DMS53 (cell line): ENCODE data around the gene NPAS2.

Experiments
- DNase-seq: peaks from one replicate; lab custom pipeline; 2025; lab: John Stamatoyannopoulos, UW

The NPAS2 gene

DNA sequence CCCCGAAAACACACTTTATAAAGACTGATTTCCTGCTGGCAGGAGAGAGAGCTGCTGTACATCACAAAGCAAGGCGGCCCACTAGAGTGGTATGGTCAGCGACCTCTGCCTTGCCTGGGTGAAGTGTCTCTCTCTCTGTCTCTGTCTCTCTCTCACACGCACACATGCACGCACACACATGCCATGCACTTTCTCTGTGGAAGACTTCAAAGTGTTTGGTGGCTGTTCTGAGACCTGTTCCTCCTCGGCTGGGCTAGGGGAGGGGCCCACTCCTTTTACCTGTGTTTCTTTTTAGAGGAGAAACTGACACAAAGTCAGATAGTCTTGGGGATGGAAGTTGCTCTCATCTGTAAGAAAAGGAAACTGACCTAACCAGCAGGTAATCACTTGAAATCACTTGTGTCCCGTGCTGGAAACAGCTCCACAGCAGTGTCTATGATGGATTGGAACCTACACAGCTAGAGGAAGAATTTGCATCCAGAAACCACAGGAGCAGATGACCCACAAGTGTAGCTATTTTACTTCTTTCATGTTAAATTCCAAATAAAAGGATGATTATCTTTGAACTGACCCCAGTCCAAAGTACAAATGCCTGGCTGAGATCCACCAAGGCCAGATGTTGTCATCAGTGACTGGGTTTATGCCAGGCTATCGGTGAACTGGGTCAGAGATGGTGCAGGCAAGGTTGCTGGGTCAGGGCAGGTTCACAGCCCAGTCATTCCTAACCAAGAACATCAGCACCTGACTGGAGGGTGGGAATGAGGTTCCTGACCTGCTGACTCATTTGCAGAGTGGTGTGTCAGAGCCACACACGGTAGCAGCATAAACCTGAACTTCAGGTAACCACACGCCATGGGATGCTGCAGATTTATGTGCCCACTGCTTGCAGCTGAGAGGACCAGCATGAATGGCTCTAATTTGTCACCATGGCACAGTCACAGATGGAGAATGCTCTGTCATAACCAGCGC, 63.0 kb downstream of the NPAS2 start:
- peak; percentile 81 for DNase-seq

DNA sequence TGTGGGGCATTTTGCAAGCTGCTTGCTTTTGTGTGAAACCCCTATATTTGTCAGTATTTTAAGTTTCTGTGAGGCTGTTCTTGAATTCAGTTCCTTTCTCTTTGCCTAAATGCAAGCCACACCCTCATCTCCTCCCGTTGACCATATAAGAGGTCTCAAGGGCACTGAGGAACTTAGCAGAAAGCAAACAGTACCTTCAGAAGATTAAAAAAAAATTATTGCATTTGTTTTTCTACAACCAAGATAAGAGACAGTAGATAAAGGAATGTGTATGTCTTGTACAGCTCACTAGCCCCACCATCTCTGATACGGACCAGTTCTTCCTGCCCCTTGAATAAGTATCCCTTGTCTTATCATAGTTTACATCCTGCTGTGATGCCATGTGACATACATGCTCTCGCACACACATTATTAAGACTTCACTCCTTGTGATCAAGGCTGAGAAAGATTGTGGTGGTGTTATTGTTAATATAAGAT, 64.2 kb downstream of the NPAS2 start:
- no peak for DNase-seq

DNA sequence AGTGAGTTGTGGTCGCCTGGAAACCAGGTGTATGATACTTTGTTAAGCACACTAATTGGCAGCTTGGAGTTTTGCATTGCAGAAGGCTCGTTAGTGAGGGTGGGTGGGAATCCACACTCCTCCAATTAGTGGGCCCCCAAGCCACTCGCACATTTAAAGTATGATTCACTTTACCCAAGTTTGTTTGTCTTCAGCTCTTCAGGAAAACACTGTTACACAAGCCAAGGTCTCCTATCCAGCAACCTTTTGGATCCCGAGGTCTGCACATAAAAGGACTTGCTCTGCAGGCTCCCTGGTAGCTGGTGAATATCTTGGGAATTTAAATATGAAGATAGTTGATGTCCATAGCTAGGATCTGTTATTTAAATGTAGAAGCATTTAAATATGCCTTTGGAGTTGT, 66.1 kb downstream of the NPAS2 start:
- DNase-seq: no peak

- DNase-seq: no peak
Measured at GRCh38 chr2:100887039-100887578, 67.2 kb downstream of the NPAS2 start.

DNA sequence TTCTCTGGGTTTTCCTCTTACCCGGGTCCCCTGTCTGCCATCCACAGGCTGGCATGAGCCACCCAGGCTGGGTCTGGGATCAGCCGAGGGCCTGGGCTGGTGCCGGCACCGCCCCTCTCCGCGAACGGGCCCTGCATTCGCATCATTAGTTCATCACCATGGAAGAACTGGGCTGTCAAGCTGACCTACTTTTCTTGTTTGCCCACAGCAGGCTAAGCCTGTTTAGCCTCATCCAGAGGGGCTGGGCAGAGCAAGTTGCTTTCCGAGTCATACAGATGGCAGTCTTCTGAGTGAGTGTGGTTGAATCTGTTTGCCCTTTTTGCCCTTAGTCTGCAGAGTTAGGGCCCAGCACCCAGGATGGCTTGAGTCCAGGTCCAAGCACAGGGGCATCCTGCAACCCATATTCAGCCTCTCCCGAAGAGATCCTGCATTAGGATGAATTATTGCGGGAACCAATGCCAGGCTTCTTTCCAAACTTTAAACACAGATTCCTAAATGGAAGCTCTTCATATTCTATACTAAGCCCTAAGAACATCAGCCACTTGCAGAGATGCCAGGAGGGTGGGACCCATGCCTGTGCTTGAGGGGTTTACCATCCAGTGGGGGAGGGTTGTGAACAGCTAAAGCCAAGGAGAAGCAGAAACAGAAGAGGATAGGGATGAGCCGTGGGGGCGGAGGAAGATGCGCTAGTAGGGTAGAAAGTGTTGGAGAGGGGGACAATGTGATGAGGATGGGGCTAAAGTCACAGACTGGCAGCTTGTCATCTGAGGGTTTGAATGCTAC, 68.0 kb downstream of the NPAS2 start:
- peak; percentile 60 for DNase-seq

- no peak for DNase-seq
Measured at GRCh38 chr2:100888601-100889000, 68.7 kb downstream of the NPAS2 start.

DNA sequence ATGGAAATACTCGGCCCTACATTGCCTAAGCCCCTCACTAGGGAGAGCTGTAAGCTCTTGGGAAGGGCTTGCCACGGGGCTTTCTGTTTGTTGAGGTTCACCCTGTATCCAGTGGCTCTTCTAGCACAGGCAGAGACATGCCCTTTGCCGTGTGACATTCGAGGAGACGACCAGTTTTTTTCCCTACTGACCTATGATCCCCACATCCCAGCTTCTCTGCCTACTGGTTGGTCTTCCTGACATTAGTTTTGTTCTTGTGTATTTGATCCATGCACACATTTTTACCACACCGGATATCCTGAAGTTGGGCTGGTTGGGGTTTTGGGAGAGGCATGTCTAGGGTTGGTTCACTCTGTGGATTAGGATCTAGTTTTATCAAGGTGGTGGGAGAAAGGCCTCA, 69.3 kb downstream of the NPAS2 start:
- DNase-seq: no peak

DNA sequence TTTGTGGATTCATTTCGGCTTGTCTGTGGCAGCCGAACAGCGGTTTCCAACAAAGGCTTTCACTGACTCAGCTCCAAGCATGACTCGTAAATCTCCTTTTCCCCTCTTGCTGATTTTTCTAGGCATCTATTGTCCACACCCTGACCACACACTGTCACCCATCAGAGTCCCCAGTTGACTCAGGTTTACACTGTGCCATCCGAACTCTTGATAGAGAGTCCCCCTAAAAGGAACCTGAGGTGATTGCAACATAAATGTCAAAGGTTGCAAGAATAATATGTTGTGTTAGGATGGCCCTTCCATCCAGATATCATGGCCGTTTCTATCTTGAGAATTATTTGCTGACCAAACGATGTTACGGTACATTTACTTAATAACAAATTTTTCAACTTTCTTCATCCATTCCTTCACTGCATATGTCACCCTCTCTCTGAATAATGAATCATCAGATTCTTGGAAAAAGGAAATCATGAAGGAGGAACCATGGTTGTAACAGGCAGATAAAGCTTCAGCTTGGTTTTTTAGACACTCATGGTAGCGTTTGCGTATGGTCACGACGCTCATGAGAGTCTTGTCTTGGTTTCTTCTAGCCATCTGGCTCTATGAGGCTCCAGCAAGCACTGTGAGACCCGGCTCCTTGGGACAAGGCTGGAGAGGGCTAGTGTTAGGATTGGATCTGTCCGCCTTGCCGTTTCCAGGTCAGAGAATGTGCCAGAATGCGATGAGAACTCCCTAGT, 72.1 kb downstream of the NPAS2 start:
- no peak for DNase-seq

- peak; percentile 39 for DNase-seq
Measured at GRCh38 chr2:100893392-100894104, 73.6 kb downstream of the NPAS2 start.

- DNase-seq: no peak
Measured at GRCh38 chr2:100894105-100894795, 74.3 kb downstream of the NPAS2 start.

- no peak for DNase-seq
Measured at GRCh38 chr2:100894796-100895156, 74.8 kb downstream of the NPAS2 start.

DNA sequence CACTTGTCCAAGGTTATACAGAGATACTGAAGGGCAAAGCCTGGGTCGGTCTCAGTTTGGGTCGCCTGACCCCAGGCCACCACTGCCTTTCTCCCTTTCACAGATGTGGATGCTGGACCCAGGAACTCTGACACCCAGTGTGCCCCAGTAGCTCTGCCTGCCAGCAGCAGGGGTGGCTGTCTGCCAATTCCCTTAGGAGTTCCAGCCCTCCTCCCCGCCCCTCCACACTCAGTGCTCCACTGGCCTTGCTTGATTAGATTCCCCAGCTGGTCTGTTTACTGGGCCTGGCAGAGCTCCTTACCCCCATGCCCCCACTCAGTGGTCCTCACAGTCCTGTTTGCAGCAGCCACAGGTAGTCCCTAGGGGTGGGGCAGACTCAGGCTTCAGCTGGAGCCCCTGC, 75.5 kb downstream of the NPAS2 start:
- no peak for DNase-seq

GRCh38 chr2:100895934-100896685, 76.2 kb downstream of the NPAS2 start:
- no peak for DNase-seq

DNA sequence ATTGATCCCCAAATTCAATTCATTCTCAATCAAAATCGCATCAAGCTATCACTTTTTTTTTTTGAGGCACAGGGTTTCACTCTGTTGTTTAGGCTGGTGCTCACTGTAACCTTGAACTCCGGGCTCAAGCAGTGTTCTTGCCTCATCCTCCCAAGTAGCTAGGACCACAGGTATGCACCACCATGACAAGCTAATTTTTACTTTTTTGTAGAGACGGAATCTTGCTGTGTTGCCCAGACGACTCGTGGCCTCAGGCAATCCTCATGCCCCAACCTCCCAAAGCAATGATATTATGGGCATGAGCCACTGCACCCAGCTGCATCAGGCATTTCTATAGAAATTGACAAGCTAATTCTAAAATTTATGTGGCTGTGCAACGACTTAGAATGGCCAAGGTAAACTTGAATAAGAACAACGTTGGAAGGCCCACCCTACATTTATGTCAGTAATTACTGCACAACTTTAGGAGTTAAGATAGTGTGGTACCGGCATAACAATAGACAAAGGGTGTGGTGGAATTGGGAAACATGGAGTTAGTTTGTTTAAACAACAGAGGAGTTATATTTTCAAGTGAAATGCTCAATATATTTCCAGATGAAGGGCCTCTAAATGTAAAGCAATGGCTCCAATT, 78.2 kb downstream of the NPAS2 start:
- DNase-seq: no peak

DNA sequence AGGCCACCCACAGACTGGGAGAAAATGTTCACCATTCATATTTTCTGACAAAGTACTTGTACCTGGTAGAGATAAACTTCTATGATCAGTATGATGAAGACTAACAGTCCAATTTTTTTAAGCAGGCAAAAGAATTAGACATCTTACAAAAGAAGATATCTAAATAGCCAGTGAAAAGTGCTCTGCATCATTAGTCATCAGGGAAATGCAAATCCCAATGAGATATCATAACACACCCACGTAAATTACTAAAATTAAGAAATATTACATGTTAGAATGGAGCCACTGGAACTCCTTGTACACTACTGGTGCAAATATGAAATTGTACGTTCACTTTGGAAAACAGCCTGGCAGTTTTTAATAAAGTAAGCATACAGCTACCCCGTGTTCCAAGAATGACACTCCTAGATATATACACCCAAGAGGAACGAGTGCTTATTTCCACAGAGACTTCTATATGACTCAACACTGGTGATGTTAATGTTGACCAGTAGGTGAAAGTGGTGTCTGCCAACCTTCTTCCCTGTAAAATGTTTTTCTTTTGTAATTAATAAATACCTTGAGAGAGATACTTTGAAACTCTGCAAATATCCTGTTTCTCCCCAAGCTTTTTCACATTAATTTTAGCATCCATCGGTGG, 80.3 kb downstream of the NPAS2 start:
- DNase-seq: no peak

GRCh38 chr2:100902817-100903405, 83.0 kb downstream of the NPAS2 start:
- peak; percentile 92 for DNase-seq

- no peak for DNase-seq
Measured at GRCh38 chr2:100903534-100904258, 83.8 kb downstream of the NPAS2 start.
